Ovary (tissue), 3 donors: ENCODE measurements around the gene TXNIP.

Experiments
- CTCF ChIP-seq, 3 donors: fragments of 450-650 bp in 2 of 3; fragments of 200-600 bp in 1 of 3; IDR thresholded peaks; one replicate each; pipeline versions ENCODE4 v1.5.1 to v1.8.0; 2016 to 2022; ENCODE audit warnings: antibody characterized with exemption in 3 of 3, mild to moderate bottlenecking in 1 of 3
- POLR2A ChIP-seq: fragments of 450-650 bp; IDR thresholded peaks from one replicate; pipeline ENCODE4 v1.6.1; 2017; ENCODE audit warnings: antibody characterized with exemption, mild to moderate bottlenecking, moderate library complexity
- donor health status: DM: no; HTN: no; CAD: no.

GRCh38 chr1:145980457-145980994, 15.9 kb downstream of the TXNIP start:
- no peak for TF ChIP-seq CTCF (IDR thresholded peaks at IDR 0.05)
- TF ChIP-seq POLR2A: no peak
